ENCODE measurements around the gene NSG1. TPM values are rescaled to one million over a fixed set of nuclear protein-coding genes. Genes with fewer than 3 reads are reported as not detected.
"Not testable (repeated sequence)": the region's sequence is repeated elsewhere in the genome, so short reads cannot be mapped to it uniquely, and the experiment has no call there.

The NSG1 gene
- total RNA-seq, 4 donors from 2014 or later = 0.44 to 6.5 (median 3.6) TPM

- H3K36me3 ChIP-seq = peaks cover 0 to 77% (median 0%) of the 10 kb centered on the region in 3 donors
These were observed 76.1 kb downstream of the NSG1 start for GRCh38 chr4:4462970-4463369.

DNA sequence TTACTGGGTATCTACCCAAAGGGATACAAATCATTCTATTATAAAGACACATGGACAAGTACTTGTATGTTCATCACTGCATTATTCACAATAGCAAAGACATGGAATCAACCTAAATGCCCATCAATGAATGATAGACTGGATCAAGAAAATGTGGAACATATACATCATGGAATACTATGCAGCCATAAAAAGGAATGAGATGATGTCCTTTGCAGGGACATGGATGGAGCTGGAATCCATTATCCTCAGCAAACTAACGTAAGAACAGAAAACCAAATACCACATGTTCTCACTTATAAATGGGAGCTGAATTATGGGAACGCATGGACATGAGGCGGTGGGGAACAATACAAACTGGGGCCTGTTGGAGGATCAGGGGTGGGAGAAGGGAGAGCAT is 78.3 kb downstream of the NSG1 start:
- not testable (repeated sequence) for H3K27ac ChIP-seq; H3K4me3 ChIP-seq; H3K4me1 ChIP-seq; H3K9me3 ChIP-seq; DNase-seq (ENCODE audit: low spot score in 2 of 2); H3K27me3 ChIP-seq
- H3K36me3 ChIP-seq = peaks cover 0 to 79% (median 10%) of the 10 kb centered on the region in 3 donors
- WGBS, 2 donors = 90 to 96% methylated on average over 3 of the region's 3 CpGs

More at GRCh38 chr4:4462970-4463369, 76.1 kb downstream of the NSG1 start:
- no peaks in the 10 kb centered on the region for H3K4me1 ChIP-seq
- TF ChIP-seq EP300 (IDR thresholded peaks at IDR 0.05) = no peak
- no peak overlapping the region for H3K27ac ChIP-seq
- H3K4me3 ChIP-seq = no peak overlapping the region
- H3K9me3 ChIP-seq = no peaks in the 10 kb centered on the region
- DNase-seq (ENCODE audit: low spot score in 2 of 2) = no peak
- 63 to 65% methylated on average over 3 of the region's 3 CpGs for WGBS, 2 donors
- no peaks in the 10 kb centered on the region for H3K27me3 ChIP-seq

Other genes starting within 250 kb of the NSG1 start
- gene OTOP1, start 160.2 kb upstream of the NSG1 start, total RNA-seq = not detected
- gene TMEM128, start 138.9 kb upstream of the NSG1 start, total RNA-seq = 10 to 100 TPM; 13.3 to 36.5 (median 23.8) TPM
- gene LYAR, start 96.9 kb upstream of the NSG1 start, total RNA-seq = 10 to 100 TPM in 3 of 4 donors, 1 to 10 TPM in 1; 4.7 to 16.1 (median 10.3) TPM
- gene ZBTB49, start 96.9 kb upstream of the NSG1 start, total RNA-seq = 10 to 100 TPM in 2 of 4 donors, 1 to 10 TPM in 2; 5.1 to 28.4 (median 10.1) TPM
- 10 to 100 TPM; 16.5 to 37.5 (median 21.4) TPM for gene STX18, start 154.9 kb downstream of the NSG1 start, total RNA-seq